Measurements from ENCODE around the gene PSMB1. TPM values are rescaled to one million over a fixed set of nuclear protein-coding genes. Genes with fewer than 3 reads are reported as not detected.
A peak's percentile ranks its signal among the peaks of the same experiment; 100 is the strongest.

The PSMB1 gene
- total RNA-seq, 1 donor from 2014 or later, result 141 TPM

DNA sequence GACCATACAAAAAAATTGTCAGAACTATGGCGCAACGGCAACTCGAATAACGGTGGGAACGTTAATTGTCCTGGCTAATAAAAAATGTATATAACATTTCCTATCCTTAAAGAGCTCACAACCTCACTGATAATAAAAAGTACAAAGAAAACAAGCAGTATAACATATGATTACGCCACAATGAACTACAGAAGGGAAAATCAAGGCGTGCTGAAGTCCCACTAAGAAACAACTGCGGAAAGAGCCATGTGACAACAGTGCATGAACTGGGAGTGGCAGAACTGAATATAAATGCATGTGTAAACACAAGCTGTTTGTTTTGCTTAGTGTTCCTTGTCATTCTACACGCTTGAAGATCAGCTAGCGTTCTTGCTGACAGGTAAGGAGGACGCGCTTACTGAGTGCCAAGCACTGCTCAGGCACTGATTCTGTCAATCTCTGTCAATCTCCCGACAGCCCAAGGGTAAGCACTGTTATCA is 466 bp upstream of the PSMB1 start:
- no peak for DNase-seq
- H3K36me3 ChIP-seq, result peaks cover 35% of the 10 kb centered on the region
- H3K4me3 ChIP-seq, result peak overlapping the region; percentile 98
- H3K27me3 ChIP-seq (ENCODE audit: low read depth), result no peaks in the 10 kb centered on the region
- TF ChIP-seq, protein P1, sequence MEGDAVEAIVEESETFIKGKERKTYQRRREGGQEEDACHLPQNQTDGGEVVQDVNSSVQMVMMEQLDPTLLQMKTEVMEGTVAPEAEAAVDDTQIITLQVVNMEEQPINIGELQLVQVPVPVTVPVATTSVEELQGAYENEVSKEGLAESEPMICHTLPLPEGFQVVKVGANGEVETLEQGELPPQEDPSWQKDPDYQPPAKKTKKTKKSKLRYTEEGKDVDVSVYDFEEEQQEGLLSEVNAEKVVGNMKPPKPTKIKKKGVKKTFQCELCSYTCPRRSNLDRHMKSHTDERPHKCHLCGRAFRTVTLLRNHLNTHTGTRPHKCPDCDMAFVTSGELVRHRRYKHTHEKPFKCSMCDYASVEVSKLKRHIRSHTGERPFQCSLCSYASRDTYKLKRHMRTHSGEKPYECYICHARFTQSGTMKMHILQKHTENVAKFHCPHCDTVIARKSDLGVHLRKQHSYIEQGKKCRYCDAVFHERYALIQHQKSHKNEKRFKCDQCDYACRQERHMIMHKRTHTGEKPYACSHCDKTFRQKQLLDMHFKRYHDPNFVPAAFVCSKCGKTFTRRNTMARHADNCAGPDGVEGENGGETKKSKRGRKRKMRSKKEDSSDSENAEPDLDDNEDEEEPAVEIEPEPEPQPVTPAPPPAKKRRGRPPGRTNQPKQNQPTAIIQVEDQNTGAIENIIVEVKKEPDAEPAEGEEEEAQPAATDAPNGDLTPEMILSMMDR (IDR thresholded peaks at IDR 0.05; ENCODE audit: borderline replicate concordance), result no peak
- intact Hi-C loops (cut with micrococcal nuclease), result no loop called here
- H3K4me1 ChIP-seq, result peaks cover 72% of the 10 kb centered on the region
- peak overlapping the region; percentile 94 for H3K27ac ChIP-seq (replicated peaks)
- H3K9me3 ChIP-seq (replicated peaks), result no peaks in the 10 kb centered on the region

DNA sequence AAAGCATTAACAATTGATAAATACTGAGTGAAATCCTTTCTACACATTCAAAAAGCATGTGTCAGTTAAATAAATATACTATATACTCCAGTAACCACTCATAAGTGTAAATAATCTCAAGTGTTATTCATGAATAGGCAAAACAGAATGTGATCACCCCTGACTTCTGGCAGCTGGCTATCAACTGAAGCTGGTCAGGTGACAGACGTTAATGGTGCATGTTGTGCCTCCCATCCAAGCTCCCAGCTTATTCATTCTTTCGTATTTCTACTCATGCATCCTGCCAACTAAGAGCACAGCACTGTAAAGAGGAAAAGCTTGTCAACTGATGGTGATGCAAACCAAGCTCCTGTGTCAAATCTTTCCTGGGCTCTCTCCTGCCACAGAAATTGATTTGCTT is 7.7 kb downstream of the PSMB1 start:
- H3K27me3 ChIP-seq (ENCODE audit: low read depth), result no peaks in the 10 kb centered on the region
- H3K4me1 ChIP-seq, result peaks cover 96% of the 10 kb centered on the region
- H3K9me3 ChIP-seq (replicated peaks), result no peaks in the 10 kb centered on the region
- intact Hi-C loops (cut with micrococcal nuclease), result no loop called here
- H3K36me3 ChIP-seq, result peaks cover 97% of the 10 kb centered on the region
- DNase-seq, result no peak
- TF ChIP-seq, protein P1 (IDR thresholded peaks at IDR 0.05; ENCODE audit: borderline replicate concordance), result no peak
- peak overlapping the region; percentile 27 for H3K27ac ChIP-seq (replicated peaks)
- no peak overlapping the region for H3K4me3 ChIP-seq

DNA sequence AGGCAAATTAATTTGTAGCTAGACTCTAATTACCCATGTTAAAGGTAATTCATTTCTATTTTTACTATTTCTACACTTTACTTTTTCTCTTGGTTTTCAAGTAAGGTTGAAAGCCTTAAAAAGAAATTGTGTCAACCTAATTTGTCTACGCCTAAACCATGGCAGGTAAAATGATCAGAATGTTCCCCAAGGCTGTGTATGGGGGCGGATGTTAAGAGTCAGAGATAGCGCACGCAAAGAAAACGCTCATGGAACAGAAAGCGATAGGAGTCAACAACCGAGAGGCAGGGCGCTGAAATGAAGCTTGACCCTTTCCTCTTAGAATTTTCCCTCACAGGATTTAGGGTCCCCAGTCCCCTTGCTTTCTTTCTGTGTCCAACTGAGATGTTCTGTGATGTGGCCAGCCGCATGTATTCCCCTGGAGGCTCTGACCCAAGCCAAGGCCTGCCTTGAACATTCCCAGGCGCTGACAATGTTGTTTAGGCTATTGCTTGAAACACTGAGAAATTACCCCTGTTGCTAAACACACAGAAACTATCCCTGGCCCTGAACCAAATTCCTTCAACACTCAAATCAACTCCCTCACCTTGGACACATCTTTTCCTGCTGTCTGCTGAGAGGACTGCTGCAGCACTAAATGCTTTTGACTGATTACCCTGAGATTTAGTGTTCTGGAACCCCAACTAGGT is 10.9 kb downstream of the PSMB1 start:
- Histone ChIP-seq H3K9me3 (replicated peaks) (no peaks in the 10 kb centered on the region), H3K27ac (replicated peaks) (no peak overlapping the region), H3K4me1 (peaks cover 71% of the 10 kb centered on the region), H3K36me3 (peaks cover 99% of the 10 kb centered on the region), H3K27me3 (ENCODE audit: low read depth) (no peaks in the 10 kb centered on the region), H3K4me3 (no peak overlapping the region)
- no peak for DNase-seq
- TF ChIP-seq, protein P1 (IDR thresholded peaks at IDR 0.05; ENCODE audit: borderline replicate concordance), result no peak
- intact Hi-C loops (cut with micrococcal nuclease), result no loop called here

DNA sequence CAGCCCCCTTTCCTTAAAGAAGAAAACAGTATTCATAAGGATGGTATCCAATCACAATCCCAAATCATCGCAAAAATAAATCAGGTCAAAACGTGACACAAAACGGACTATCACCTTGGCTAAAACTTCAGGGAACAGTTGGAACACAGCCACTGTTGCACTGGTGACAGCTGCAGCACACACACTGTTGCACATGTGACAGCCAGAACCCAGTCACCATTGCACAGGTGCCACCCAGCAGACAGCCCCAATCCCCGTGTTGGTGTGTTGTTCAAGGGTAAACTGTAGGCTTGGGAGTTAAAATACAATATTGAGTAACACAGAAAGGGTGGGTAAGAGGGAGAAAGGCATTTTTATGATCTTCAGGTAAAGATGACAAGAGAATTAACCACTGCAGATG is 15.8 kb downstream of the PSMB1 start:
- no peak overlapping the region for H3K4me3 ChIP-seq
- H3K27me3 ChIP-seq (ENCODE audit: low read depth), result no peaks in the 10 kb centered on the region
- H3K27ac ChIP-seq (replicated peaks), result no peak overlapping the region
- no peak for DNase-seq
- H3K36me3 ChIP-seq, result peaks cover 99% of the 10 kb centered on the region
- TF ChIP-seq, protein P1 (IDR thresholded peaks at IDR 0.05; ENCODE audit: borderline replicate concordance), result no peak
- intact Hi-C loops (cut with micrococcal nuclease), result no loop called here
- no peaks in the 10 kb centered on the region for H3K9me3 ChIP-seq (replicated peaks)
- peaks cover 28% of the 10 kb centered on the region for H3K4me1 ChIP-seq

DNA sequence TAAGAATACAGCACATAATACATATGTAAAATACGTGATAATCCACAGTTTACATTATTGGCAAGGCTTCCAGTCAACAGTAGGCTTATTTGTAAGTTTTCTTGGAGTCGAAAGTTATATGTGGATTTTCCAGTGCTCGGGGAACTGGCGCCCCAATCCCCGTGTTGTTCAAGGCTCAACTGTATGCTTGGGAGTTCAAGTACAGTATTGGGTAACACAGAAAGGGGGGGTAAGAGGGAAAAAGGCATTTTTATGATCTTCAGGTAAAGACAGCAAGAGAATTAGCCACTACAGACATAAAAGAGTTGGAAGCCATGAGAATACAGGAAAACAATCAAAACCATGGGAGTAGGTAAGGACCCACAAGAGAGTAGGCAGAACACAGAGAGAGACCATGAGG is 16.4 kb downstream of the PSMB1 start:
- H3K9me3 ChIP-seq (replicated peaks), result no peaks in the 10 kb centered on the region
- H3K4me1 ChIP-seq, result peaks cover 21% of the 10 kb centered on the region
- H3K36me3 ChIP-seq, result peaks cover 92% of the 10 kb centered on the region
- no peaks in the 10 kb centered on the region for H3K27me3 ChIP-seq (ENCODE audit: low read depth)
- no peak overlapping the region for H3K4me3 ChIP-seq
- H3K27ac ChIP-seq (replicated peaks), result no peak overlapping the region
- no peak for DNase-seq
- TF ChIP-seq, protein P1 (IDR thresholded peaks at IDR 0.05; ENCODE audit: borderline replicate concordance), result no peak
- intact Hi-C loops (cut with micrococcal nuclease), result no loop called here

Data from left ventricle myocardium inferior (tissue), 1 donor.